HPDE6-E6E7 (cell line): ENCODE results near the gene ZNRF2.

Source experiments
- DNase-seq: peaks from one replicate; pipeline ENCODE4 v3.0.0; 2011; ENCODE audit warnings: missing footprints; ENCODE audit errors: extremely low spot score

Gene ZNRF2

DNA sequence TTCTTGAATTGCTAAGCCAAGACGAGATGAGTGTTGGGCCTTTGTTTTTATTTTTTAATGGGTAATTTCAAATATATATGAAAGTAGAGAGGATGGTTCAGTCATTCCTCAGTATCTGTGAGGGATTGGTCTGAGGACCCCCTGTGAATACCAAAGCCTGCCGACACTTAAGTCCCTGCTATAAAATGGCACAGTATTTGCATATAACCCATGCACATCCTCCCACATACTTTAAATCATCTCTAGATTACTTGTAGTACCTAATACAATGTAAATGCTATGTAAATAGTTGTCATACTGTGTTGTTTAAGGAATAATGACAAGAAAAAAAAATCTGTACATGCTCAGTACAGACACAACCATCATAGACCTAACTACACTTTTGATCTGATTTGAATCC lies 120.8 kb downstream of the ZNRF2 start:
- DNase-seq: no peak

DNA sequence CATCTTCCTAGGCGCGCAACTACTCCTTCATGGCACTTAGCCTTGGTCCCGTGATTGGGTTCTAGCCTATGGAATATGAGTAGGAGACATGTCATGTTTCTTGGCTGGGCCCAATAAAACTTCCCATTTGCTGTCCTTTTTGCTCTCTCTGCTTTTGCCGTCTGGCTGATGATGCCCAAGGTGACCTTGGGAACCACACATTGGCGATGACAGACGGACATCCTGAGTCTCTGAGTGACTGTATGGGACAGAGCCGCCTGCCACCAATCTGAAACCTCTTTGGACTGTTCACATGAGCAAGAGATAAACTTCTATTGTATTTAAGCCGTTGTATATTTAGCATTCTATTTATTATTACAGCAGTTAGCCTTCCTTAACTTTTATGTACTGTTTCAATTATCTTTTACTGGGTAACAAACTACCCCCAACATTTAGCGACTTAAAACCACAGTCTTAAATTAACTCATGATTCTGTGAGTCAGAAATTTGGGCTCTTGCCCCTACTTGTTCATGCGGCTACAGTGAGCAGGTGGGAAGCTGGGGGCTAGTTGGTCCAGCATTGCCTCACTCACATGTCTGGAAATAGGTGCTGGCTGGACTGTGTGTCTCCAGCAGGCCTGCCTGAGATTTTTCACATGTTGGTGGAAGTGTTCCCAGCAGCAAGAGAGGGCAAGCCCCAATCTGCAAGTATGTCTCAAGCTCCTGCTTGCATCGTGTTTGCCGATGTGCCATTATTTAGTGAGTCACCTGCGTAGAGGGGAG lies 122.4 kb downstream of the ZNRF2 start:
- DNase-seq: peak; percentile 54

DNA sequence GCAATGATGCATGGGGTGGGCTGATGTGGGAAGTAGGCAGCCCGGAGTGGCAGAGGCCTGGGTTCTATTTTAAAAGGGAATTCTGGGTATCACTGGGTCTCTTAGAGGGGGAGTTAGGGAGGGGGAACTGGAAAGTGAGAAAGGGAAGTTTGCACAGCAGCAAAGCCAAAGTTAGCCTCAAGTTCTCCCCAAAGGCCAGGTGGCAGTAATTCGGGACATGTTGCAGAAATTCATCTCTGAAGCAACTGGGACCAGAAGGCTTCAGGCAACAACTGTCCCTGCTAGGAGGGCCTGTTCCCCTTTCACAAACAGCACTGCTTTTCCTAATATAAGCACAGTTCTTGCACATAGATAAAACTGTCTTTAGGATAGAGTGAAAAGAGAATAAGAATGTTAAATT lies 126.8 kb downstream of the ZNRF2 start:
- no peak for DNase-seq

DNA sequence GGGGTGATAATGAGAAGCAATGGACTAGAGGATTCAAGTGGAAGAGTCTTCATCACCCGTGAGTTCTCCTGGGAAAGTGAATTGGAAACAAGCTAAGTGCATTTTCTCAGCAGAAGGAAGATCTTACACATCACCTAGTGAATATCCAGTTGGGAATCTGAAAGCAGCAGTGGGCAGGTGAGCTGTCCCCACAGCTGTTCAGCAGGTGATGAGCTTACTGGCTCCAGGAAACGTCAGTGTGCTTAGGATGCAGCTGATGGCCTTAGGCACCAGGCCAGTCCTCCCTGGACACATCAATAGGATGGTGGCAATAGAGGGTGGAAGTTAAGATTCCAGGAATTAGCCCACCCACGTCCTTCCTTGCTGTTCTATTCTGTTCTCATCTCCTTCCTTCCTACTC lies 127.5 kb downstream of the ZNRF2 start:
- no peak for DNase-seq

DNA sequence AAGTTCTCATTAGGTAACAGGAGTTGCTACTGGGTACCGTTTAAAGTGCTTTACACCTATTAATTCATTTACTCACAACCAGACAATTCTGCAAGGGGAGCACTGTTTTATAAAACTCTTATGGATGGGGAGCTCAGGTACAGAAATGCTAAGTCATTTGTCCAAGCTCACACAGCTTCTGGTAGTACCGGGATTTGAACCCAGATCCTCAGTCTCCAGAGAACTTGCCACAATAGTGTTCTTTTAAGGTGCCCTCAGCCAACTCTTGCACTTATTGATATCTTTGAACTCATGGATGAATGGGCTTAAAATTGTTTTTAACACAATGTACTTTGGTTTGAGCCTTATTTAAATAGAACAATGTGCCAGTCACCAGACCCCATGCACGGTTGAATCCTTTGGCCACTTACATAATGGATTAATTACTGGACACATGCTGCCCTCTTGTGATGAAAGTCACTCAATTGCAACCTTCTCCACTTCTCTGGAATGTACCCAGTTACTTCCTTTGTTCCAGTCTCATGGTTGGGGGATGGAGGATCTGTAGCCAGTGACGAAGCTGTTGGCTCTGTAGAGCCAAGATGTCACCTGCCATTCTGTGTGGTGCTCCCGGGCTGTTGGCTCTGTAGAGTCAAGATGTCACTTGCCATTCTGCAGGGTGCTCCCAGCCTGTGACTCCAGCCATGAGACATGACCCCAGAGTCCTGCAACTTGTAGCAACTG lies 128.5 kb downstream of the ZNRF2 start:
- peak; percentile 37 for DNase-seq

DNA sequence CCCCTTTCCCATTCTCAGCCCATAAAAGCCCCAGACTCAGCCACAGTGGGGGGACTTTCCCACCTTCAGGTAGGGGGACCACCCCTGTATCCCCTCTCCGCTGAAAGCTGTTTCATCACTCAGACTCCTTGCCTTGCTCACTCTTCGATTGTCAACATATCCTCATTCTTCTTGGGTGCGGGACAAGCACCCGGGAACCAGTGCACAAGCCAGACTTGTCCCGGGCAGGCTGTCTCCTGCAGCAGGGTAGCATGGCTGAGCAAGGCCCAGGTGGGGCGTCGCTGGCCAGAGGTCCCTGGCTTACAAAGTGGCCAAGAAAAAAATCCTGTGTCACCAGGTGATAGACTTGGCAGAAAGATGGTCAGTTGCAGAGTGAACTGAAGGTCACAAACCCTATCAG lies 129.5 kb downstream of the ZNRF2 start:
- DNase-seq: no peak
